Cardiac fibroblast (primary cell): ENCODE measurements around the gene MORC4.
"Not testable (repeated sequence)": the region's sequence is repeated elsewhere in the genome, so short reads cannot be mapped to it uniquely, and the experiment has no call there.

Experiments
- DNase-seq, 2 donors: peaks; one replicate each; pipeline versions ENCODE4 v3.0.0 to v3.0.0-alpha.2; 2010; ENCODE audit warnings: low read depth in 2 of 2
- H3K4me3 ChIP-seq, 2 donors: replicated peaks in 1 of 2; 1 replicate in 1 of 2; 2 replicates in 1 of 2; pipeline ENCODE4 v1.5.1; 2011; ENCODE audit warnings: low read depth in 2 of 2, low read length in 2 of 2, mild to moderate bottlenecking in 2 of 2, moderate library complexity in 1 of 2
- CTCF ChIP-seq: IDR thresholded peaks from one replicate; pipeline ENCODE4 v1.5.1; 2011; ENCODE audit warnings: low read depth, mild to moderate bottlenecking, low read length, inconsistent platforms

MORC4 gene

DNA sequence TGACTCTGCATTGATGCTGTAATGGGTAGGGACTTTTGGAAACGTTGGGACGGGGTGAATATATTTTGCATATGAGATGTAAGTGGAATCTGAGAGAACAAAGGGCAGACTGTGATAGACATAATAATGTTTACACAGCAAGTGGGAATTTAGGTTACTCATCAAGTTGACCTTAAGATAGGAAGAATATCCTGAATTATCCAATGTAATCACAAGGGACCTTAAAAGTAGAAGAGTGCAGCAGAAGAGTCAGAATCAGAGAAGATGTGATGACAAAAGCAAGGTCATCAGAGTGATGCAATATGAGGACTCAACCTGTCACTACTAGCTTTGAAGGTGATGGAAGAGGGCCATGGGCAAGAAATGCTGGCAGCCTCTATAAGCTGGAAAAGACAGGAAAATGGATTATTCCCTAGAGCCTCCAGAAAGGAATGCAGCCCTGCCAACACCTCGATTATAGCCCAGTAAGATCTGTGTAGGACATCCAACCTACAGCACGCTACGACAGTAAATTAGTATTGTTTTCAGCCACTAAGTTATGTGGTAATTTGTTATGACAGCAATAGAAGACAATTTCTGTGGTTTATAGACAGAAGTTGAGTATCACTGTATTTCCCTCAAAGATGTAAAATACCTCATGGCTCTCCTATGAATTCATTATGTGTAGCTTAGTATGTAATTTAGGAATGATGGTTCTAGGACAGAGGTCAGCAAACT, 26.4 kb downstream of the MORC4 start:
- no peak overlapping the region for H3K4me3 ChIP-seq
- DNase-seq, result peak in 1 of 2 donors; percentile 3
- no peak for TF ChIP-seq CTCF

GRCh38 chrX:106972896-106973295, 27.1 kb downstream of the MORC4 start:
- DNase-seq, result peak in 1 of 2 donors; percentile 24
- H3K4me3 ChIP-seq, result no peak overlapping the region
- TF ChIP-seq CTCF, result no peak

DNA sequence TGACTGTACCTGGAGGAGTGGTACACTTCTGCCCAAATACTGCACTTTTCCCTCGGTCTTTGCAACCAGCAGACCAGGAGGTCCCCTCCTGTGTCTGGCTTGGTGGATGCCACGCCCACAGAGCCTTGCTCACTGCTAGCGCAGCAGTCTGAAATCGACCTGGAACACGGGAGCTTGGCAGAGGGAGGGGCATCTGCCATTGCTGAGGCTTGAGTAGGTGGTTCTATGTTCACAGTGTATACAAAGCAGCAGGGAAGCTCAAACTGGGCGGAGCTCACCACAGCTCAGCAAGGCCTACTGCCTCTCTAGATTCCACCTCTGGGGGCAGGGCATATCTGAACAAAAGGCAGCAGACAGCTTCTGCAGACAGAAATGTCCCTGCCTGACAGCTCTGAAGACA, 33.5 kb downstream of the MORC4 start:
- H3K4me3 ChIP-seq, DNase-seq: not testable (repeated sequence)

- DNase-seq, result no peak
- TF ChIP-seq CTCF, result no peak
- no peak overlapping the region for H3K4me3 ChIP-seq
These were observed 35.7 kb downstream of the MORC4 start for GRCh38 chrX:106964290-106964689.

- no peak for DNase-seq
These were observed 36.9 kb downstream of the MORC4 start for GRCh38 chrX:106963111-106963510.

GRCh38 chrX:106959901-106960300, 40.1 kb downstream of the MORC4 start:
- peak; percentile 28 to 54 for DNase-seq
- H3K4me3 ChIP-seq, result no peak overlapping the region
- TF ChIP-seq CTCF, result peak; percentile 22

More at GRCh38 chrX:106963111-106963510, 36.9 kb downstream of the MORC4 start:
- no peak for TF ChIP-seq CTCF
- H3K4me3 ChIP-seq, result no peak overlapping the region

DNA sequence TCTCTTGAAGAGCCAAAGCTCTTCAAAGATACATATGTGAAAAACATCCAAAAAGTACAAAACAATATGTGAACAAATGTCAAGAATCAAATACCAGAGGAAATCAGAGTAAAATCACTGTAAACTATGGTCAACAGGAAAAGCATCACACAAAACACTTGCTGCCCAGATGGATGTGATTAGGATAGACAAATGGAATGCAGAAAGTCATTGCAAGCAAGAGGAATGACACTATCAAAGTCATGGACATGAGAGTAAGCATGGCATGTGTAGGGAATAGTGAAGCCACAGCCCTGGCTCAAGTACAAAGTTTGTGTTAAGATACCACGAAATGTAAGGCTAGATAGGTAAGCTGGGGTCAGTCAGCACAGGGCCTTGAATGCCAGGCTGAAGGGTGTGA, 42.2 kb downstream of the MORC4 start:
- DNase-seq, result no peak
- TF ChIP-seq CTCF, result no peak
- no peak overlapping the region for H3K4me3 ChIP-seq
